ENCODE data around the gene ROBO3. TPM values are rescaled to one million over a fixed set of nuclear protein-coding genes. Genes with fewer than 3 reads are reported as not detected.

Gene ROBO3
- total and polyA plus RNA-seq, 2 donors, result 18.0 to 18.1 TPM

DNA sequence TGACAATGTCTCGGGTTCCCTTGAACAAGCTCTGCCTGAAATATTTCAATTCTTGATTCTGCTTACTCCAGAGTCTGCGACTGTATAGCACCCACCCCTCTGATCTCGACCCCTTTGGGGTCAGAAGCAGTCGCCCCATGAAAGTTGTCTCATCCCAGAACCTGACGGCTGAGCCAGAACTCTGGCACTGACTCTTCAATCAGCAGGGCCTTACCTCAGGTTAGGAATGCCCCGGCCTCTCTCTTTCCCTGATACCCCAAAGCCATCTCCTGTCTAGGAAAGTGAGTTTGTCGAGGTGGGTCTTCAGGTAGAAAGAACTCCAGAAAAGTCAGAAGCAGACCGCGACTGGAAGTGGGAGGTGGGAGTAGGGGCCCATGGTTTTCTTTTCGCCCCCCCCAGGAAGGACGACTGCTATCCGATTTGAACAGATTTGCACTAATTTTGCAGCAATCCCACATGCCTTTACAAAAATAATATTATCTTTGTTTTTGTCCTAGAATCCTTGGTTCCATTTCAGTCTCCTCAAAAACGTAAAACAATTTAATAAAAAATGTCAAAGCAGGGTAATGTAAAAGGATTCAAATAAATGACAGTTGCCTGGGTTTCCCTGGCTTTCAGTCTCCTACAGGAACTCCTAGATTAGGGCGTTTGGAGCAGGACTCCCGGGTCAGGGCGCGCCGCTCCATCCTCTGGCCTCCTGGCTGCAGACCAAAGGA lies 898 bp upstream of the ROBO3 start:
- H3K36me3 ChIP-seq (ENCODE audit: insufficient read depth), result no peaks in the 10 kb centered on the region
- DNase-seq (ENCODE audit: extremely low spot score), result no peak
- H3K4me1 ChIP-seq (ENCODE audit: insufficient read depth), result no peaks in the 10 kb centered on the region
- WGBS, result 12% methylated on average over 18 of the region's 18 CpGs
- H3K27ac ChIP-seq (ENCODE audit: low read depth), result no peak overlapping the region
- H3K4me3 ChIP-seq (ENCODE audit: low read depth, low read length), result no peak overlapping the region

DNA sequence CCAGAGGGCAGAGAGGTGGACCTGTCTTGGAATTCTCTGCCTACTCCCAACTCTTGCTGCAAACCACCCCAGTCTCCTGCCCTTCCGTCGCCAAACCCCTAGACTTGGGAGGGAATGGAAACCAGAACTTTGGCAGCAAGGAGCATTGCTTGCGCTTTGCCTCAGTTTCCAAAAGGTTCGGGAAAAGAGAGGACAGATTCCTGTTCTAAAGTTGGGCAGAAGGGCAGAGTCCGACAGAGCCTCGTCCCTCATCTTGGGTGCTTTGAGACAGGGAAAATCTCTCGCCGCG lies 396 bp upstream of the ROBO3 start:
- WGBS, result 7% methylated on average over 9 of the region's 9 CpGs

DNA sequence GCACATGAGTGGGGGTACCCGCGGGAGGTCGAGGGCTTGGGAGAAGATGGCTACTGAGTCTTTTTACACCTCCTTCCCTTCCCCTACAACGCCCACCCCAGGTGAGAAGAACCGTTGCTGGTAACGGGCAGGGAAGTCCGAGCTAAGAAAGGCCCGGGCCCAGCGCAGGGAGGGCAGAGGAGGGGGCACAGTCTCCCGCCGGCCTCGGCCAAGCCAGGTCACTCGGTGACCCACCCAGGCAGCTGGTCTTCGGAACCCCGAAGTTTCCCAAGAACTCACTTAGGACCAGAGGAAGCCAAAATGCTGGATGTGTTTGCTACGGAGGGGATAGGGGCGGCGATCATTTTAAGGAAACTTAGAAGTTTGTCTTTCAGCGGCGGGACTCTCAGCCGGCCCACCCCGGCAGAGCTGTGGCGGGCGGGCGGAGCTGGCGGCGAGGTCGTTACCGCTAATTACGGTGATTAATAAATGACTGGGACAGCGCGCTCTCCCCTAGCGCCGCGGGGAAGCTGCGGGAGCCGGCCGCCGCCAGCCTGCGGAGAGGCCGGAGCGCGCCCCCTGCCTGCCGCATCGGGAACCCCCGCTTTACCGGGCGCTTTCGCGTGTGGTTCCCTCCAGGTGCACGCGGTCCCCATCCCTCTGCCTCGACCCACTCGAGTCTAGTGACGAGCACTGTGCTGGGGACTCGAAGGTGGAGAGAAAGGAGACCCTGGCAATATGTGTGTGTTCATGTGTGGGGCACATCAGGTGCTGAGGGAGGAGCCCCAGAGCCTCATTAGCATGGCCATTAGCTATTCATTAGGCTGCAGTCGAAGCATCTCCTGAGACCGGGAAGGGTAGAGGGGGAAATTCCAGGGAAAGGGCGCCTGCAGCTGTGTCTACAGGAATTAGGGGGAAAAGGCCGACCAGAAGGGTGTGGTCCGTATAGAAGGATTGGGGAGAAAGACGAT lies 945 bp downstream of the ROBO3 start:
- DNase-seq (ENCODE audit: extremely low spot score), result no peak
- Histone ChIP-seq H3K4me1 (ENCODE audit: insufficient read depth) (no peaks in the 10 kb centered on the region), H3K4me3 (ENCODE audit: low read depth, low read length) (no peak overlapping the region), H3K36me3 (ENCODE audit: insufficient read depth) (no peaks in the 10 kb centered on the region), H3K27ac (ENCODE audit: low read depth) (no peak overlapping the region)
- 1% methylated on average over 62 of the region's 62 CpGs for WGBS

More for the DNA sequence above, 396 bp upstream of the ROBO3 start:
- no peaks in the 10 kb centered on the region for H3K4me1 ChIP-seq (ENCODE audit: insufficient read depth)
- no peaks in the 10 kb centered on the region for H3K36me3 ChIP-seq (ENCODE audit: insufficient read depth)
- no peak overlapping the region for H3K4me3 ChIP-seq (ENCODE audit: low read depth, low read length)
- no peak overlapping the region for H3K27ac ChIP-seq (ENCODE audit: low read depth)
- no peak for DNase-seq (ENCODE audit: extremely low spot score)

DNA sequence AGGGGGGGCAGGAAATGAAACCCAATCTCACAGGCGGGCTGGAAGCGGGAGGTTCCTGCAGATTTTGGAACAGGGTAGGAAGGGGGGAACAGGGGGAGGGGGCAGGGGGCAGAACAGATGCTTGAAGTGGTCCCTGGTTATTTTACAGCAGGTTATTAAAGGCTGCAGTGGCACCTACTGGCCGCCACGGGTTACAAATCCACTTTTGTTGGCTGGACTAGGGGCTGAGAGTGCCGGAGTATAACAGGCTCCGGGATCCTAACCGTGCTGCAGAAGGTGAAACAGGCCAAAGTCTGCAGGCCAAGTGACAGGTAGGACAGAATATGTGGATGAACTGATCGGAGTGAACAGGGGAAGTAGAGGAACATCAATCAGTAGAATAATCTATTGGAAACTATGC lies 2.5 kb downstream of the ROBO3 start:
- H3K4me1 ChIP-seq (ENCODE audit: insufficient read depth), result no peaks in the 10 kb centered on the region
- WGBS, result 3% methylated on average over 8 of the region's 8 CpGs
- no peak overlapping the region for H3K27ac ChIP-seq (ENCODE audit: low read depth)
- no peak overlapping the region for H3K4me3 ChIP-seq (ENCODE audit: low read depth, low read length)
- no peaks in the 10 kb centered on the region for H3K36me3 ChIP-seq (ENCODE audit: insufficient read depth)
- DNase-seq (ENCODE audit: extremely low spot score), result no peak

DNA sequence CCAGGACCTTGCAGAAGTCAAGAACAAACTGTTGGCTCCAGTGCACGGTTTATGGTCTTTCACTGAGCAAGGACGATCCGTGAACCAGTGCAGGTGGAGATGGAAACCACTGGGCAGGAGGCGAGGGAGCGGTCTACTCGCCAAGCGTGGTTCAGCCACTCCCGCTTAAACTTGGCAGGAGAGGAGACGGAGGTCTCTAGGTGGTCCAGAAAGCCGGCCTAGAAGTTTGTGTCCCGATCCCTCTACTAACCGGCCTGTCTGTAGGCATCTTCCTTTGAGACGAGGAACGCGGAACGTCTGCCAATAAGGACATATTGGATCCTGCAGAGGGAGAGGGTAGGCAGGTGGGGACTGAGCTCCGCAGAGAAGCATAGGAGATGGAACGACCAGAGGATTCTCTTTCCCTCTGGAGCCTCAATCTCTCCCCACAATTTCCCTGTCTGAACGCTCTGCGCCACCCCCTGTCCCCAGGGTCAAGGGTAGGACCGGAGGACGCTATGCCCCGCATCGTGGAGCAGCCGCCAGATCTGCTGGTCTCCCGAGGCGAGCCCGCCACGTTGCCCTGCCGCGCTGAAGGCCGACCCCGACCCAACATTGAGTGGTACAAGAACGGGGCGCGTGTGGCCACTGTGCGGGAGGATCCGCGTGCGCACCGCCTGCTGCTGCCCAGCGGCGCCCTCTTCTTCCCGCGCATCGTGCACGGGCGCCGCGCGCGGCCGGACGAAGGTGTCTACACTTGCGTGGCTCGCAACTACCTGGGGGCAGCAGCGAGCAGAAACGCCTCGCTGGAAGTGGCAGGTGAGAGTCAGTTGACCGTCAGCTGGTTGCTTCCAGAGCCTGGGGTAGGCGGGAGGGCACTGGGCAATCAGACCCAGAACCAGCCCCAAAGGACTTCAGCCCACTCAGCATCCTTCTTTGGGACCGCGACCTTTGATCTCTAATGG lies 3.4 kb downstream of the ROBO3 start:
- no peaks in the 10 kb centered on the region for H3K4me1 ChIP-seq (ENCODE audit: insufficient read depth)
- no peak overlapping the region for H3K4me3 ChIP-seq (ENCODE audit: low read depth, low read length)
- WGBS, result 6% methylated on average over 63 of the region's 63 CpGs
- DNase-seq (ENCODE audit: extremely low spot score), result no peak
- H3K27ac ChIP-seq (ENCODE audit: low read depth), result no peak overlapping the region
- H3K36me3 ChIP-seq (ENCODE audit: insufficient read depth), result no peaks in the 10 kb centered on the region

DNA sequence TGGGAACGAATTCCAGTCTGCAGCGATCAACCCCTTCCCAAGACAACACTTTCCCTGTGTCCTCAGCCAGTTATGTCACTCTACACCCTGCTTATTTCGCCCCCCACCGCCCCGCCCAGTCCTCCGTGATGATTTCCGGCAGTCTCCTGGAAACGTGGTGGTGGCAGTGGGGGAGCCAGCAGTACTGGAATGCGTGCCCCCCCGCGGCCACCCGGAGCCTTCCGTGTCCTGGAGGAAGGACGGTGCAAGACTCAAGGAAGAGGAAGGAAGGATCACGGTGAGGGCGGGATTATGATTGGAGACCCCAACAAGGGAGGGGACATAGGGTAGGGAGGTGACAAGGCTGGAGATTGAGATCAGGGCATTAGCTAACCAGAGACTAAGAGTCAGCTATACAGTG lies 4.1 kb downstream of the ROBO3 start:
- H3K4me3 ChIP-seq (ENCODE audit: low read depth, low read length), result no peak overlapping the region
- WGBS, result 4% methylated on average over 16 of the region's 16 CpGs
- H3K27ac ChIP-seq (ENCODE audit: low read depth), result no peak overlapping the region
- no peaks in the 10 kb centered on the region for H3K4me1 ChIP-seq (ENCODE audit: insufficient read depth)
- DNase-seq (ENCODE audit: extremely low spot score), result no peak
- H3K36me3 ChIP-seq (ENCODE audit: insufficient read depth), result no peaks in the 10 kb centered on the region

DNA sequence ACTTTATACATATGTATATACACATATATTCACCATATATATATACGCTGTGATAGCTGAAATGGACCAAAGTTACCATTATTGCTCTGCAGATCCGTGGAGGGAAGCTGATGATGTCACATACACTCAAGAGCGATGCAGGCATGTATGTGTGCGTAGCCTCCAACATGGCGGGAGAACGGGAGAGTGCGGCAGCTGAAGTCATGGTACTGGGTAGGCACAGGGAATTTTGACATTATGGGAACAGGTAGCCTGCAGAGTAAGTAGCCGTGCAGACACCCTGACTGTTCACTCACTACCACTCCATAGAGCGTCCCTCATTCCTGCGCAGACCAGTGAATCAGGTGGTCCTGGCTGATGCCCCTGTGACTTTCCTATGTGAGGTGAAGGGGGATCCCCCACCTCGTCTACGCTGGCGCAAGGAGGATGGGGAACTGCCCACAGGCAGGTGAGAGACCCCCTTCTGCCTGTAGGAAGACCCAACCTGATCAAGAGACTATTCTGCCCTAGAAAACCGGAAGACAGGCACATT lies 4.7 kb downstream of the ROBO3 start:
- Histone ChIP-seq H3K4me1 (ENCODE audit: insufficient read depth) (no peaks in the 10 kb centered on the region), H3K27ac (ENCODE audit: low read depth) (no peak overlapping the region), H3K4me3 (ENCODE audit: low read depth, low read length) (no peak overlapping the region), H3K36me3 (ENCODE audit: insufficient read depth) (no peaks in the 10 kb centered on the region)
- WGBS, result 60% methylated on average over 14 of the region's 14 CpGs
- DNase-seq (ENCODE audit: extremely low spot score), result no peak

DNA sequence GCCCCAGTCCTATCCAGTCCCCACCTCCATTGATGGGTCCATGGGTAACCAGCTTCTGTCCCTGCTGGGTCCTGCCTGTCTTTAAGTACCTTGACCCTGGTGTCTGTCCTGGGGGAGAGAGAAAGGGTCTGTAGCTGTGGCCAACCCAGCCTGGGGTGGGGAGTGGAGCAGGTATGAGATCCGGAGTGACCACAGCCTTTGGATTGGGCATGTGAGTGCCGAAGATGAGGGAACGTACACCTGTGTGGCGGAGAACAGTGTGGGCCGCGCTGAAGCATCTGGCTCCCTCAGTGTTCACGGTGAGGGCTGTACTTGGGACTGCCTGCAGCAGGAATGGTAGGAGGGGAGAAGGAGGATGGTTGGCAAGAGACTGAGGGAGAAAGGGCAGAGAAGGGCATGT lies 5.2 kb downstream of the ROBO3 start:
- Histone ChIP-seq H3K27ac (ENCODE audit: low read depth) (no peak overlapping the region), H3K4me3 (ENCODE audit: low read depth, low read length) (no peak overlapping the region), H3K36me3 (ENCODE audit: insufficient read depth) (no peaks in the 10 kb centered on the region), H3K4me1 (ENCODE audit: insufficient read depth) (no peaks in the 10 kb centered on the region)
- 54% methylated on average over 7 of the region's 7 CpGs for WGBS
- DNase-seq (ENCODE audit: extremely low spot score), result no peak

DNA sequence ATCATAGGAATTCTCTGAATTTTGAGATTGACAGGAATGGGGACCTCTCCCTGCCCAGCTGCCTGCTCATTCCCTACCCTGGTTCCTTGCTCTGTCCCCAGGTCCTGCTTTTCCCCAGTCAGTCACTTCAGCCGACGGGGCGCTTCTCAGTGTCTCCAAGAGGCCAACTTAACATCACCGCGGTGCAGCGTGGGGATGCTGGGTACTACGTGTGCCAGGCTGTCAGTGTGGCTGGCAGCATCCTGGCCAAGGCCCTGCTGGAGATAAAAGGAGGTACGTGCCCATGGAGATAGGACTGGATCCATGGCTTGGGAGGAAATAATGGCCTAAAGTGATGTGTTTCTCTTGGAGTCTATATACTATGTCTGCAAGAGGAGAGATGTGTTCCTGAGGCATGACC lies 7.0 kb downstream of the ROBO3 start:
- DNase-seq (ENCODE audit: extremely low spot score), result no peak
- Histone ChIP-seq H3K27ac (ENCODE audit: low read depth) (no peak overlapping the region), H3K4me1 (ENCODE audit: insufficient read depth) (no peaks in the 10 kb centered on the region), H3K36me3 (ENCODE audit: insufficient read depth) (no peaks in the 10 kb centered on the region), H3K4me3 (ENCODE audit: low read depth, low read length) (no peak overlapping the region)
- WGBS, result 52% methylated on average over 8 of the region's 8 CpGs

DNA sequence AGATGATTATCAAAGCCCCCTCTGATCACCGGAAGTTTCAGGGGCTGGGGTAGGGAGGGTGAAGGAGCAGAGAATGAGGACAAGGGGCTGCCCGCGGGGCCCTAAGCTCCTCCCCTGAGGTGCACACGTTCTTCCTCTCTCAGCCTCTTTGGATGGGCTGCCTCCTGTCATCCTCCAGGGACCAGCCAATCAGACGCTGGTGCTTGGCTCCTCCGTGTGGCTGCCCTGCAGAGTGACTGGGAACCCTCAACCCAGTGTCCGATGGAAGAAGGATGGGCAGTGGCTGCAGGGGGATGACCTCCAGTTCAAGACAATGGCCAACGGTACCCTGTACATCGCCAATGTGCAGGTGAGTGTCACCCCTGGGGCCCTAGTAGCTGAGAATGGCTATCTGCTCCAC lies 7.5 kb downstream of the ROBO3 start:
- 25% methylated on average over 9 of the region's 9 CpGs for WGBS
- no peak for DNase-seq (ENCODE audit: extremely low spot score)
- Histone ChIP-seq H3K4me1 (ENCODE audit: insufficient read depth) (no peaks in the 10 kb centered on the region), H3K4me3 (ENCODE audit: low read depth, low read length) (no peak overlapping the region), H3K27ac (ENCODE audit: low read depth) (no peak overlapping the region), H3K36me3 (ENCODE audit: insufficient read depth) (no peaks in the 10 kb centered on the region)

DNA sequence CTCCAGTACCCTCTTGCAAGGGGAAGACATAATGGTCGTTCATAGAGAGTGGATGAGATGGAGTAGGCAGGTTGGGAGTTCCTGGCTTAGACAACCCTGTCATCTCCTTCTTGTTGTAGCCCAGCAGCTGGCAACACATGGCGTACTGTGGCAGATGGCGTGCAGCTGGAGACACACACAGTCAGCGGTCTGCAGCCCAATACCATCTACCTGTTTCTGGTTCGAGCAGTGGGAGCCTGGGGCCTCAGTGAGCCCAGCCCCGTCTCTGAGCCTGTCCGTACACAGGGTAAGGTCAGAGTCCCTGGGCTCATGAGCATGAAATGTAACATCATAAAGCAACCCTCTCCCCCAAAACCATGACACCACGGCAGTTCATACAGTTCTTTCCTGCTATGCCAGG lies 8.7 kb downstream of the ROBO3 start:
- DNase-seq (ENCODE audit: extremely low spot score), result no peak
- Histone ChIP-seq H3K4me3 (ENCODE audit: low read depth, low read length) (no peak overlapping the region), H3K36me3 (ENCODE audit: insufficient read depth) (no peaks in the 10 kb centered on the region), H3K27ac (ENCODE audit: low read depth) (no peak overlapping the region), H3K4me1 (ENCODE audit: insufficient read depth) (no peaks in the 10 kb centered on the region)
- 87% methylated on average over 8 of the region's 8 CpGs for WGBS

DNA sequence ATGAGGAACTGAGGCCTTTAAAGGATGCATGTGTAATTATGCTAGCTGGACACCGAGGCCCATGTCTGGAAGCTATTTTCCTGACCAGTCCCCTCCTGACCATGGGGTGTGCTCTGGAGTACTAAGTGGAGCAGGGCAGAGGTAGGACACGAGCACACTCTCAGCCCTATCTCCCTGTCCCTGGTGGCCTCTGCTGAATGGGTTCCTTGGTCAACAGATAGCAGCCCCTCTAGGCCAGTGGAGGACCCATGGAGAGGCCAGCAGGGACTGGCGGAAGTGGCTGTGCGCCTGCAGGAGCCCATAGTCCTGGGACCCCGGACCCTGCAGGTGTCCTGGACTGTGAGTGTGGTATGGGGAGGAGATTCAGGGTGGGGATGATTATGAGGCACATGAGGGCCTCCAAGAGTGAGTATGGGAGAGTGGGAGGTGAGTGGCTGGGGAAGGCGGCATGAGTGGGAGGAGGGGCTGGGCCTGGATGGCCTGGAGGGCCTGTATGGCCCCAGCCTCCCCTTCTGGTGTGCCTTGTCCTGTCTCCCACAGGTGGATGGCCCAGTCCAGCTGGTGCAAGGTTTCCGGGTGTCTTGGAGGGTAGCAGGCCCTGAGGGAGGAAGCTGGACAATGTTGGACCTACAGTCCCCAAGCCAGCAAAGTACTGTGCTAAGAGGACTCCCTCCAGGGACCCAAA lies 9.5 kb downstream of the ROBO3 start:
- no peak overlapping the region for H3K4me3 ChIP-seq (ENCODE audit: low read depth, low read length)
- whole genome bisulfite sequencing, result 95% methylated on average over 7 of the region's 7 CpGs
- no peak overlapping the region for H3K27ac ChIP-seq (ENCODE audit: low read depth)
- DNase-seq (ENCODE audit: extremely low spot score), result no peak
- H3K4me1 ChIP-seq (ENCODE audit: insufficient read depth), result no peaks in the 10 kb centered on the region
- H3K36me3 ChIP-seq (ENCODE audit: insufficient read depth), result no peaks in the 10 kb centered on the region

DNA sequence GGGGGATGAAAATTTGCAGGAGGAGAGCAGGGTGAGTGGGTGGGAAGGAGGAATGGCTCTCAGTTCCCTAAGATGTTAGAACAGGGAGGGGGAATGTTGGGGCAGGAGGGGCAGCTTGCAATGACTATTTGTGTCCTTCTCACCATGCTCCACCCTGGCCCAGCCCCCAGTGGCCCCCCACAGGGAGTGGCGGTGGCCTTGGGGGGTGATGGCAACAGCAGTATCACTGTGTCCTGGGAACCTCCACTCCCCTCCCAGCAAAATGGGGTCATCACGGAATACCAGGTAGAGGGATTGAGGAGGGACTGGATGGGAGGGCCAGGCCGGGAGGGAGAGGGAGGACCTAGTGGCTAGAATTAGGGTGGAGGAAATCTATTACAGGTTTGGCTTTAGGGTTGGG lies 10.2 kb downstream of the ROBO3 start:
- no peaks in the 10 kb centered on the region for H3K4me1 ChIP-seq (ENCODE audit: insufficient read depth)
- no peak overlapping the region for H3K27ac ChIP-seq (ENCODE audit: low read depth)
- H3K4me3 ChIP-seq (ENCODE audit: low read depth, low read length), result no peak overlapping the region
- 51% methylated on average over 3 of the region's 3 CpGs for WGBS
- DNase-seq (ENCODE audit: extremely low spot score), result no peak
- no peaks in the 10 kb centered on the region for H3K36me3 ChIP-seq (ENCODE audit: insufficient read depth)

All from urinary bladder (tissue), 4 donors.